GM18507 (cell line): Measurements from ENCODE around the gene HTR3B.

ENCODE experiments used
- DNase-seq: peaks from one replicate; pipeline ENCODE4 v3.0.0; 2011; ENCODE audit warnings: low read depth; ENCODE audit not compliant: insufficient read length; ENCODE audit errors: extremely low spot score
- FAIRE-seq: peaks from 2 replicates; lab custom pipeline; 2011; peaks lifted over from hg19 to GRCh38; lab: Jason Lieb, UNC

Gene HTR3B

GRCh38 chr11:113984781-113985180 is 80.2 kb downstream of the HTR3B start:
- FAIRE-seq (no peak), DNase-seq (no peak)

- FAIRE-seq (no peak), DNase-seq (no peak)
These were observed 81.3 kb downstream of the HTR3B start for GRCh38 chr11:113985906-113986305.

GRCh38 chr11:113986351-113987140 is 82.0 kb downstream of the HTR3B start:
- DNase-seq (no peak), FAIRE-seq (no peak)

GRCh38 chr11:113989381-113989780 is 84.8 kb downstream of the HTR3B start:
- no peak for DNase-seq
- no peak for FAIRE-seq

GRCh38 chr11:113989916-113990315 is 85.3 kb downstream of the HTR3B start:
- DNase-seq, result no peak
- no peak for FAIRE-seq

- no peak for FAIRE-seq
- DNase-seq, result no peak
These were observed 86.6 kb downstream of the HTR3B start for GRCh38 chr11:113991170-113991569.

- FAIRE-seq (no peak), DNase-seq (no peak)
These were observed 87.3 kb downstream of the HTR3B start for GRCh38 chr11:113991718-113992458.

- FAIRE-seq, result no peak
- no peak for DNase-seq
These were observed 88.0 kb downstream of the HTR3B start for GRCh38 chr11:113992459-113993110.

GRCh38 chr11:113994077-113994954 is 89.7 kb downstream of the HTR3B start:
- DNase-seq (no peak), FAIRE-seq (no peak)
